ENCODE measurements around the gene CCDC71L.

GRCh38 chr7:106646256-106646655, 14.7 kb downstream of the CCDC71L start:
- TF ChIP-seq POLR2A (IDR thresholded peaks at IDR 0.05) (no peak), POLR2AphosphoS5 (IDR thresholded peaks at IDR 0.05) (no peak), CTCF (IDR thresholded peaks at IDR 0.05) (no peak), EP300 (IDR thresholded peaks at IDR 0.05; ENCODE audit: low read depth) (no peak)

Data from transverse colon (tissue), 4 donors.